Suprapubic skin (tissue), 4 donors: ENCODE data around the gene BBC3.

Source experiments
- EP300 ChIP-seq: sonication (generic); formaldehyde crosslinking; IDR thresholded peaks from one replicate; pipeline ENCODE4 v1.6.1; 2017; ENCODE audit warnings: antibody characterized with exemption
- POLR2A ChIP-seq, 2 donors: fragments of 450-650 bp; IDR thresholded peaks; one replicate each; pipeline ENCODE4 v1.6.1; 2017; ENCODE audit warnings: antibody characterized with exemption in 2 of 2, mild to moderate bottlenecking in 2 of 2, moderate library complexity in 2 of 2
- POLR2AphosphoS5 ChIP-seq, 3 donors: sonication (generic); formaldehyde crosslinking; IDR thresholded peaks; one replicate each; pipeline ENCODE4 v1.6.1; 2017; ENCODE audit warnings: antibody characterized with exemption in 3 of 3
- TF ChIP-seq, protein P1 (sequence below), 2 donors: fragments of 200-600 bp in 1 of 2; fragments of 450-650 bp in 1 of 2; sonication (generic) in 1 of 2; IDR thresholded peaks; one replicate each; pipeline ENCODE4 v1.5.1; 2016 to 2019; ENCODE audit warnings: antibody characterized with exemption in 2 of 2, mild to moderate bottlenecking in 1 of 2, moderate library complexity in 1 of 2

DNA sequence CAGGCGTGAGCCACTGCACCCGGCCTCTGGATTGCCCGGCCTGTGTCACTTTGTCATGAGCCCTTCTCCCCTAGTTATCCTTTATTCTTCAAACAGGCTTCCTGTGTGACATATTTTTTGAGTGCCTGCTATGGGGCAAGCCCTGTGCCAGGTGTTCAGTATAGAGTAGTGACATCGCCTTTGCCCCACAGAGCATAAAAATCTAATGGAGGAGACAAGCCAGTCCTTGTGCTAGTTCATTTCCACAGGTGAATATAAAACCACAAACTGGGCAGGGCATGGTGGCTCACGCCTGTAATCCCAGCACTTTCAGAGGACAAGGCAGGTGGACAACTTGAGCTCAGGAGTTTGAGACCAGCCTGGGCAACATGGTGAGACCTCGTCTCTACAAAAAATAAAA is 43.2 kb downstream of the BBC3 start:
- TF ChIP-seq, protein P1, sequence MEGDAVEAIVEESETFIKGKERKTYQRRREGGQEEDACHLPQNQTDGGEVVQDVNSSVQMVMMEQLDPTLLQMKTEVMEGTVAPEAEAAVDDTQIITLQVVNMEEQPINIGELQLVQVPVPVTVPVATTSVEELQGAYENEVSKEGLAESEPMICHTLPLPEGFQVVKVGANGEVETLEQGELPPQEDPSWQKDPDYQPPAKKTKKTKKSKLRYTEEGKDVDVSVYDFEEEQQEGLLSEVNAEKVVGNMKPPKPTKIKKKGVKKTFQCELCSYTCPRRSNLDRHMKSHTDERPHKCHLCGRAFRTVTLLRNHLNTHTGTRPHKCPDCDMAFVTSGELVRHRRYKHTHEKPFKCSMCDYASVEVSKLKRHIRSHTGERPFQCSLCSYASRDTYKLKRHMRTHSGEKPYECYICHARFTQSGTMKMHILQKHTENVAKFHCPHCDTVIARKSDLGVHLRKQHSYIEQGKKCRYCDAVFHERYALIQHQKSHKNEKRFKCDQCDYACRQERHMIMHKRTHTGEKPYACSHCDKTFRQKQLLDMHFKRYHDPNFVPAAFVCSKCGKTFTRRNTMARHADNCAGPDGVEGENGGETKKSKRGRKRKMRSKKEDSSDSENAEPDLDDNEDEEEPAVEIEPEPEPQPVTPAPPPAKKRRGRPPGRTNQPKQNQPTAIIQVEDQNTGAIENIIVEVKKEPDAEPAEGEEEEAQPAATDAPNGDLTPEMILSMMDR (IDR thresholded peaks at IDR 0.05), result no peak
- TF ChIP-seq POLR2A (IDR thresholded peaks at IDR 0.05) (no peak), EP300 (no peak), POLR2AphosphoS5 (IDR thresholded peaks at IDR 0.05) (no peak)
